HepG2 (cell line): ENCODE data around the gene CCL17. TPM values are rescaled to one million over a fixed set of nuclear protein-coding genes. Genes with fewer than 3 reads are reported as not detected.

Experiments
- AGO2 ChIP-seq: fragments of 200-400 bp; formaldehyde crosslinking; optimal IDR thresholded peaks from 2 replicates; pipeline ENCODE3; 2017; ENCODE audit warnings: mild to moderate bottlenecking, low read depth, low read length, moderate library complexity
- DR1 ChIP-seq: sonication (generic); formaldehyde crosslinking; IDR thresholded peaks from 2 replicates; pipeline ENCODE4 v1.8.0; 2021; ENCODE audit warnings: mild to moderate bottlenecking, missing genetic modification reagents, inconsistent platforms
- FOXK2 ChIP-seq: fragments of 450-650 bp; IDR thresholded peaks from 2 replicates; pipeline ENCODE4 v1.6.1; 2016
- GABPB1 ChIP-seq: IDR thresholded peaks from 2 replicates; pipeline ENCODE4 v1.6.1; 2016; ENCODE audit warnings: mild to moderate bottlenecking, missing genetic modification reagents, moderate library complexity, missing compliant biosample characterization
- HMG20B ChIP-seq: conservative IDR thresholded peaks from 2 replicates; pipeline ENCODE4 v1.6.1; 2016; ENCODE audit warnings: missing genetic modification reagents, missing compliant biosample characterization
- KDM6A ChIP-seq: IDR thresholded peaks from 2 replicates; pipeline ENCODE4 v1.6.1; 2016; ENCODE audit warnings: low read depth
- MLLT10 ChIP-seq: sonication (generic); formaldehyde crosslinking; IDR thresholded peaks from 2 replicates; pipeline ENCODE4 v1.4.0; 2020; ENCODE audit warnings: missing genetic modification reagents
- NFATC3 ChIP-seq: sonication (generic); formaldehyde crosslinking; IDR thresholded peaks from 2 replicates; pipeline ENCODE4 v1.5.1; 2020; ENCODE audit warnings: mild to moderate bottlenecking, missing genetic modification reagents
- NPAS2 ChIP-seq: sonication (generic); formaldehyde crosslinking; IDR thresholded peaks from 2 replicates; pipeline ENCODE4 v1.8.0; 2022; ENCODE audit warnings: mild to moderate bottlenecking, missing genetic modification reagents, borderline replicate concordance
- PAWR ChIP-seq: sonication (generic); formaldehyde crosslinking; IDR thresholded peaks from 2 replicates; pipeline ENCODE4 v1.4.0; 2020; ENCODE audit warnings: missing genetic modification reagents, mild to moderate bottlenecking, borderline replicate concordance
- POLR2AphosphoS2 ChIP-seq: IDR thresholded peaks from 2 replicates; pipeline ENCODE4 v1.6.1; 2011; ENCODE audit warnings: low read depth, low read length, improper control_type of control experiment
- PRPF4 ChIP-seq: fragments of 200-400 bp; formaldehyde crosslinking; IDR thresholded peaks from 2 replicates; pipeline ENCODE4 v1.6.1; 2016; ENCODE audit warnings: low read length, low read depth; ENCODE audit not compliant: poor library complexity, severe bottlenecking
- RFX3 ChIP-seq: IDR thresholded peaks from 2 replicates; pipeline ENCODE4 v1.6.1; 2016; ENCODE audit warnings: missing biosample characterization, missing genetic modification reagents
- SMARCC2 ChIP-seq: fragments of 450-650 bp; IDR thresholded peaks from 2 replicates; pipeline ENCODE4 v1.6.1; 2017; ENCODE audit warnings: antibody characterized with exemption, mild to moderate bottlenecking
- TBX3 ChIP-seq: fragments of 450-650 bp; IDR thresholded peaks from 2 replicates; pipeline ENCODE4 v1.6.1; 2017; ENCODE audit warnings: antibody characterized with exemption, mild to moderate bottlenecking, inconsistent platforms, borderline replicate concordance
- TCF7L2 ChIP-seq: IDR thresholded peaks from 2 replicates; pipeline ENCODE4 v1.6.1; 2011; ENCODE audit warnings: mild to moderate bottlenecking, low read depth, low read length, moderate library complexity
- XRCC5 ChIP-seq: fragments of 200-400 bp; formaldehyde crosslinking; optimal IDR thresholded peaks from 2 replicates; pipeline ENCODE3; 2017; ENCODE audit warnings: mild to moderate bottlenecking, low read length
- ZKSCAN5 ChIP-seq: sonication (generic); formaldehyde crosslinking; IDR thresholded peaks from 2 replicates; pipeline ENCODE4 v1.5.1; 2020; ENCODE audit warnings: mild to moderate bottlenecking, missing genetic modification reagents
- ZNF17 ChIP-seq: sonication (generic); formaldehyde crosslinking; IDR thresholded peaks from 2 replicates; pipeline ENCODE4 v1.5.0; 2020; ENCODE audit warnings: mild to moderate bottlenecking, missing genetic modification reagents
- ZNF460 ChIP-seq: sonication (generic); formaldehyde crosslinking; IDR thresholded peaks from 2 replicates; pipeline ENCODE4 v1.5.1; 2020; ENCODE audit warnings: missing genetic modification reagents, mild to moderate bottlenecking, borderline replicate concordance
- ZNF562 ChIP-seq: sonication (generic); formaldehyde crosslinking; IDR thresholded peaks from 2 replicates; pipeline ENCODE4 v1.8.0; 2022; ENCODE audit warnings: missing genetic modification reagents, borderline replicate concordance
- ZNF570 ChIP-seq: sonication (generic); formaldehyde crosslinking; IDR thresholded peaks from 2 replicates; pipeline ENCODE4 v1.4.0; 2020; ENCODE audit warnings: mild to moderate bottlenecking, missing genetic modification reagents, borderline replicate concordance
- ZNF670 ChIP-seq: sonication (generic); formaldehyde crosslinking; IDR thresholded peaks from 2 replicates; pipeline ENCODE4 v1.8.0; 2022; ENCODE audit warnings: mild to moderate bottlenecking, missing genetic modification reagents, borderline replicate concordance
- ZNF83 ChIP-seq: sonication (generic); formaldehyde crosslinking; IDR thresholded peaks from 2 replicates; pipeline ENCODE4 v1.4.0; 2020; ENCODE audit warnings: missing genetic modification reagents, mild to moderate bottlenecking, borderline replicate concordance
- ZSCAN22 ChIP-seq: sonication (generic); formaldehyde crosslinking; IDR thresholded peaks from 2 replicates; pipeline ENCODE4 v1.4.0; 2020; ENCODE audit warnings: mild to moderate bottlenecking, missing genetic modification reagents
- polyA plus RNA-seq, 8 experiments: library from polyadenylated mRNA; depleted of rRNA in 3 of 8; stranded (reverse) in 7 of 8; unstranded in 1 of 8; fragments of >200 nt; fragmentation: Illumina TruSeq in 4 of 8; extraction: Trizol in 4 of 8; gene quantifications; 2 replicates each; pipeline versions ENCODE4 v1.2.1 to v1.2.3, GENCODE V29; 2011 to 2016; ENCODE audit warnings: low read depth in 4 of 8, missing spikeins in 1 of 8, mixed read lengths in 1 of 8; ENCODE audit not compliant: insufficient read depth in 1 of 8
- total RNA-seq, 5 experiments: library from RNA; depleted of rRNA; stranded (reverse); fragments of >200 nt; fragmentation: Illumina TruSeq; extraction: Trizol; gene quantifications; 2 replicates each; pipeline ENCODE4 v1.2.3, GENCODE V29; 2016; ENCODE audit warnings: low read depth in 1 of 5
- TF ChIP-seq, protein P1 (sequence below): sonication (generic); formaldehyde crosslinking; IDR thresholded peaks from 2 replicates; pipeline ENCODE4 v1.9.0; 2022; ENCODE audit warnings: missing genetic modification reagents, mild to moderate bottlenecking, borderline replicate concordance
- TF ChIP-seq, protein P2 (sequence below): sonication (generic); formaldehyde crosslinking; IDR thresholded peaks from 2 replicates; pipeline ENCODE4 v1.8.0; 2022; ENCODE audit warnings: mild to moderate bottlenecking, missing genetic modification reagents, moderate library complexity
- TF ChIP-seq, protein P3 (sequence below): sonication (generic); formaldehyde crosslinking; IDR thresholded peaks from 2 replicates; pipeline ENCODE4 v1.4.0; 2020; ENCODE audit warnings: mild to moderate bottlenecking, missing genetic modification reagents
- TF ChIP-seq, protein P4 (sequence below): sonication (generic); formaldehyde crosslinking; IDR thresholded peaks from 2 replicates; pipeline ENCODE4 v1.8.0; 2023; ENCODE audit warnings: mild to moderate bottlenecking, missing genetic modification reagents

The CCL17 gene
- total and polyA plus RNA-seq, 2 of the 13 experiments (the other 11 are each of a cell fraction or from before 2014, with no cell fraction given), result not detected

DNA sequence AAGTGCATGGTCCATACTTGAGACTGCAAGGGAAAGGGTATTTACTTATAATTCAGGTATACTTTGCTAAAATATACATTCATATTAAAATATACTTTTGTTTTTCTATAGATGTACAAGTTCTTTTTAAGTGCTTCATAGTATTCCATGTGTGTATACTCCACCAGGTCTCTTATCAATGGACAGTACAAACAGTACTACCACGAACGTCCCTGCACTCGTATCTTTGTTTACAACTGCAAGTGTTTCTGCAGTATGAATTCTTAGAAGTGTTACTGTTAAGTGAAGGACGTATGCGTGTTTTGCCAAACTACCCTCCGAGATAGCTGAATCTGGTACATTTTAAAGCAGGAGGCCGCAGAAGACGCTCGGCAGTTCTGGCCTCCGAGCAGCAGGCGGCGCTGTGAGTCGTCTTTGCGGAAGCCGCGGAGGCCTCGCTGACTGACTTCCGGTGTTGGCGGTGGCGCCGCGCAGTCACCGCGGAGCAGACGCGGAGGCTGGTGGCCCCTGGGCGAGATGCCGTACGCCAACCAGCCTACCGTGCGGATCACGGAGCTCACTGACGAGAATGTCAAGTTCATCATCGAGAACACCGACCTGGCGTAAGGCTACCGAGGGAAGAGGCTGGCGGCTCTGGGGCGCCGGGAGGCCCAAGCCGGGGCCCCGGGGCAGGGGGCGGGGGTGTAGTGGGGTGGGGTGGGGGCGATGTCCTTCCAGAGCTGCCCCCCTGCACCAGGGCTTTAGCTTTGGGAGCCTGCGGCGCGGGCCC is 57.8 kb downstream of the CCL17 start, which contains the start of gene POLR2C (continued):
- TF ChIP-seq ZKSCAN5 (peak; percentile 36; the same call in 1 of the 2 replicates), SMARCC2 (no peak), AGO2 (peak; percentile 91), ZNF670 (peak; percentile 80; the same call in 1 of the 2 replicates), GABPB1 (CRISPR knock-in tag) (peak; percentile 99), ZNF83 (CRISPR knock-in tag) (peak; percentile 92), NPAS2 (CRISPR knock-in tag) (no peak), DR1 (CRISPR knock-in tag) (peak; percentile 76; the same call in 1 of the 2 replicates), PAWR (CRISPR knock-in tag) (no peak; the same call in 1 of the 2 replicates), MLLT10 (CRISPR knock-in tag) (no peak), XRCC5 (peak; percentile 99), RFX3 (CRISPR knock-in tag) (no peak; the same call in 1 of the 2 replicates), NFATC3 (CRISPR knock-in tag) (no peak; the same call in 1 of the 2 replicates), ZSCAN22 (CRISPR knock-in tag) (no peak), ZNF460 (no peak), ZNF17 (CRISPR knock-in tag) (no peak), FOXK2 (no peak), KDM6A (CRISPR knock-in tag) (no peak), POLR2AphosphoS2 (no peak), PRPF4 (no peak), HMG20B (CRISPR knock-in tag) (peak; percentile 68), ZNF570 (CRISPR knock-in tag) (no peak), ZNF562 (CRISPR knock-in tag) (no peak), TCF7L2 (no peak), TBX3 (no peak)
- TF ChIP-seq, protein P1, sequence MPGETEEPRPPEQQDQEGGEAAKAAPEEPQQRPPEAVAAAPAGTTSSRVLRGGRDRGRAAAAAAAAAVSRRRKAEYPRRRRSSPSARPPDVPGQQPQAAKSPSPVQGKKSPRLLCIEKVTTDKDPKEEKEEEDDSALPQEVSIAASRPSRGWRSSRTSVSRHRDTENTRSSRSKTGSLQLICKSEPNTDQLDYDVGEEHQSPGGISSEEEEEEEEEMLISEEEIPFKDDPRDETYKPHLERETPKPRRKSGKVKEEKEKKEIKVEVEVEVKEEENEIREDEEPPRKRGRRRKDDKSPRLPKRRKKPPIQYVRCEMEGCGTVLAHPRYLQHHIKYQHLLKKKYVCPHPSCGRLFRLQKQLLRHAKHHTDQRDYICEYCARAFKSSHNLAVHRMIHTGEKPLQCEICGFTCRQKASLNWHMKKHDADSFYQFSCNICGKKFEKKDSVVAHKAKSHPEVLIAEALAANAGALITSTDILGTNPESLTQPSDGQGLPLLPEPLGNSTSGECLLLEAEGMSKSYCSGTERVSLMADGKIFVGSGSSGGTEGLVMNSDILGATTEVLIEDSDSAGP (CRISPR knock-in tag), result peak; percentile 92
- TF ChIP-seq, protein P2, sequence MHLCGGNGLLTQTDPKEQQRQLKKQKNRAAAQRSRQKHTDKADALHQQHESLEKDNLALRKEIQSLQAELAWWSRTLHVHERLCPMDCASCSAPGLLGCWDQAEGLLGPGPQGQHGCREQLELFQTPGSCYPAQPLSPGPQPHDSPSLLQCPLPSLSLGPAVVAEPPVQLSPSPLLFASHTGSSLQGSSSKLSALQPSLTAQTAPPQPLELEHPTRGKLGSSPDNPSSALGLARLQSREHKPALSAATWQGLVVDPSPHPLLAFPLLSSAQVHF (CRISPR knock-in tag), result no peak
- TF ChIP-seq, protein P3, sequence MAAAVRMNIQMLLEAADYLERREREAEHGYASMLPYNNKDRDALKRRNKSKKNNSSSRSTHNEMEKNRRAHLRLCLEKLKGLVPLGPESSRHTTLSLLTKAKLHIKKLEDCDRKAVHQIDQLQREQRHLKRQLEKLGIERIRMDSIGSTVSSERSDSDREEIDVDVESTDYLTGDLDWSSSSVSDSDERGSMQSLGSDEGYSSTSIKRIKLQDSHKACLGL (CRISPR knock-in tag), result peak; percentile 65
- TF ChIP-seq, protein P4, sequence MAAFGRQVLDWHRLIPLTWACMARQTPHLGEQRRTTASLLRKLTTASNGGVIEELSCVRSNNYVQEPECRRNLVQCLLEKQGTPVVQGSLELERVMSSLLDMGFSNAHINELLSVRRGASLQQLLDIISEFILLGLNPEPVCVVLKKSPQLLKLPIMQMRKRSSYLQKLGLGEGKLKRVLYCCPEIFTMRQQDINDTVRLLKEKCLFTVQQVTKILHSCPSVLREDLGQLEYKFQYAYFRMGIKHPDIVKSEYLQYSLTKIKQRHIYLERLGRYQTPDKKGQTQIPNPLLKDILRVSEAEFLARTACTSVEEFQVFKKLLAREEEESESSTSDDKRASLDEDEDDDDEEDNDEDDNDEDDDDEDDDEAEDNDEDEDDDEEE (CRISPR knock-in tag), result 0 out of 2 replicates have a peak, but pooled peaks have one; percentile 66
